GM19043 (cell line): ENCODE data around the gene PRRX2.
"Not testable (repeated sequence)": the region's sequence is repeated elsewhere in the genome, so short reads cannot be mapped to it uniquely, and the experiment has no call there.

Source experiments
- ATAC-seq: cut with Tn5 transposase; IDR thresholded peaks from one replicate; pipeline ENCODE4 v1.9.1; 2021; ENCODE audit warnings: low read depth; ENCODE audit not compliant: unreplicated experiment

The PRRX2 gene

DNA sequence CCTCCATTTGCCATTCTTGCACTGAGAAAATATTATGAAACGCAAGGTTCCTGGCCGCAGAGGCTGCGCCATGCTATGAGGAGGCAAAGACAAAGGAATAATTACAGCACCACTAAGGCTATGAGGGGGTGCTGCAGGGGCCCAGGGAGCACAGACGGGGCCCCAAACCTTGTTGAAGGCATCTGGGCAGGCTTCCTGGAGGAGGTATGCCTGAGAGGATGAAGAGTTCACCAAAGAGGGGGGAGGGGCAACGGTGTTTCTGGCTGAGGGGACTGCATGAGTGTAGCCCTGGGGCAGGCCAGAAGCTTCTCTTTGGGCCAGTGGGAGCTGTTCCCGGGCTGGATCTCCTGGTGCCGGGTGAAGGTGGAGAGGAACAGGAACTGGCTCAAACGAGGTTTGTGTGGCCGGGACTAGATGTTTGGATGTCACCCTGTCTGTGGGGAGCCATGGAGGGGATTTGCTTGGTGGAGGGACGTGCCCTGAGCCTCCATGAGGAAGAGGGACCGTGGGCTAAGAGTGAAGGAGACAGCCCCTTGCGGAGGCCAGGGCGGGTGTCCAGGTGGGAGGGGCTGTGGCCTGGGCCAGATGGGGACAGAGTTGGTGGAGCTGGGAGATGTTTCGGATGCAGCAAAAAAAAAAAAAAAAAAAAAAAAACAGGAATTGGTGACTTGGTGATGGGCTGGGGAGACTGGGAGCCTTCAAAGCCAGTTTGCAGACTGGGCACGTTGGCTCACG, 59.2 kb downstream of the PRRX2 start:
- ATAC-seq: no peak

DNA sequence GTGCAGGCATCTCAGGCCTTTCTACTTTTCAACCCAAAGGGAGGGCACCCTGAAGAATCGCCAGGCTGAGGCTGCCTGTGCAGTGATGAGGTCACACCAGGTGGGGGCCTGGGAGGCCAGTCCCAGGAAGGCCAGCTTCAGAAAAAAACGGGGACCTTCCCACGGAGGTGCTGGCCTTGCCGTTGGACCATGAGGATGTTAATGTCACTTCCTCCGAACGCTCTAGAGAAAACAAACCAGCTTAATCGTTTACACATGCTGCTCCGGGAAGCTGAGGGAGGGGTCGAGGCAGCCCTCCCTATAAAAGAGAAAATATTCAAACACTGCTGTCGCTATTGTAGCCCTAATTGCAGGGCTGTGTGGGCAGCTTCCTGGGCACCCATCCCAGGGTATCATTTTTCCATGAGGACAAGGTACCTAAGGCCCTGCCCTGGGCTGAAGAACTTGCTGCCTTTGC, 60.4 kb downstream of the PRRX2 start:
- ATAC-seq: no peak

DNA sequence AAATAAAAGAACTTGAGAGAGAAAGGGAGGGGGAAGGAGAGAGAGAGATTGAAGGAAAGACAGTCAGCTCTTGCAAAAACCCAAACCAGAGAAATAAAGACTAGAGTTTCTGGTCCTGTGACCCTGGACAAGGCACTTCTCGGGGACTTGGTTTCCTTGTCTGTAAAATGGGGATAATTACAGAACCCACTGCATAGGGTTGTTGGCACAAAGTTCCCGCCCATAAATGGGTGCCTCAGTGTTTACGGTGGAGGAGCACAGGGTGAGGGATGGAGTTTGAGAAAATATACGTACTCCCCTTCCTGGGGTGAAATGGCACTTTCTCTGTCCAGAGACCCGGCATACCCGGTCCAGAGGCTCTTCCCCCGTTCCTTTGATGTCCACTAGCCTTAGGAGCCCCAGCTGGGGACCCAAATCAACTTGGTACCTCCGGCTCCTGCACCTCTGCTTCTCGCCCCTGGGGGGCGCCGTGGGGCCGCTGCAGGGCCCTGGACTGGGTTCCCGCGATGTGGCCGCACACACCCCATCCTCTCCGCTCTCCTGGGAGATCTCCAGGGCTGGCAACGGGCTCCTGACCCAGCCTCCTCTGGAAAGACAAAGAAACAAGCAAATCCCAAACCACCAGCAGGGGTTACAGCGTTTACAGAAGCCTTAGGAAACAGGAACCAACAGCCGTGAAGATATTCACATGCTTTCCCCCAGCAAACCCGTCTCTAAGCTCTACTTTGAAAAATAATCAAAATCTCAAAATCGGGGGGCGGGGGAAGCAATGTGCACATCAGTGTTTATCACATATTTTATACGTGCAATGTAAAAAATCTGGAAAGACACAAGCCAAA, 61.1 kb downstream of the PRRX2 start:
- ATAC-seq: no peak

DNA sequence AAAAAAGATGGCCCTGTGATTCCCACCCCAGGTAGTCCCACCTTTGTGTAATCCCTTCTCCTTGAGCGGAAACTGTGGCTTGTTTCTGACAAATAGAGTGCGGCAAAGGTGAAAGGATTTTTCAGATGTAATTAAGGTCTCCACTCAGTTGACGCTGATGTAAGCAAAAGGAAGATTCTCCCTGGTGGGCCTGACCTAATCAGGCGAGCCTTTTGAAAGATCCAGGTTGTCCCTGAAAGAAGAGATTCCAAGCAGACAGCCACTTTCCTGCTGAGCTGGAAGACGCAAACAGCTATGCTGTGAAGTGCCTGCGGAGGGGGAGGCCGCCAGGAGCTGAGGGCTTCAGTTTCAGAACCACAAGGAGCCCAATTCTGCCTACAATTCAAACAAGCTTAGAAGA, 63.3 kb downstream of the PRRX2 start:
- no peak for ATAC-seq

DNA sequence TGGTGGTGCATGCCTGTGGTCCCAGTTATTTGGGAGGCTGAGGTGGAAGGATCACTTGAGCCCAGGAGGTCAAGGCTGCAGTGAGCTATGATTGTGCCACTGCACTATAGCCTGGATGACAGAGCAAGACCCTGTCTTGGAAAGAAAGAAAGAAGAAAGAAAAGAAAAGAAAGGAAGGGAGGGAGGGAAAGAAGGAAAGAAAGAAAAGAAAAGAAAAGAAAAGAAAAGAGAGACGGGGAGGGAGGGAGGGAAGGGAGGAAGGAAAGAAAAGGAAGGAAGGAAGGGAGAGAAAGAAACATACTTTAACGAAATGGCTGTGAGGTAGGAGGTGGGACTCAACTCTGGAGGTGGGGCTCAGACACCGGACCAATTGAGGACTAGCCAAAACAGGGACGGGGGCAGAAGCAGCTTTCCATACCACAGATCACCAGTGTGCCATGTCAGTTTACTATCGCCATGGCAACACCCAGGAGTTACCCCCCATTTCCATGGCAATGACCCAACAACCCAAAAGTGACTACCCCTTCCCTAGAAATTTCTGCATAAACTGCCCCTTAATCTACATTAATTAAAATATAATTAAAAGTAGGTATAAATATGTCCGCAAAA, 66.1 kb downstream of the PRRX2 start:
- ATAC-seq: no peak

DNA sequence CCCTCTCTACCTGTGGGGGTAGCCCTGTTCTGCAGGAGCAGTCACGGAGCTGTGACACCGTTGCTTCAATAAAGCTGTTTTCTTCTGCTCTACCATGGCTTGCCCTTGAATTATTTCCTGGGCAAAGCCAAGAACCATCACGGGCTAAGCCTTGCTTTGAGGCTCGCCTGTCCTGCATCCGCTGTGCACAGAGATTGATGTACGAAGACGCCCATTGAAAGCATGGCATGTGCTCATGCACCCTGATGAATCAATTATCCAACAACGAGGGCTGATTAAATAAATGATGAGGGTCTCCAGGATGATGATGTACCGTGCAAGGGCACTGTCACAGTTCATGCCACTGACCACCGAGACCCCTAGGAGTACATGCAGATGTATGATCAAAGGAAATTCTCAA, 66.7 kb downstream of the PRRX2 start:
- no peak for ATAC-seq

DNA sequence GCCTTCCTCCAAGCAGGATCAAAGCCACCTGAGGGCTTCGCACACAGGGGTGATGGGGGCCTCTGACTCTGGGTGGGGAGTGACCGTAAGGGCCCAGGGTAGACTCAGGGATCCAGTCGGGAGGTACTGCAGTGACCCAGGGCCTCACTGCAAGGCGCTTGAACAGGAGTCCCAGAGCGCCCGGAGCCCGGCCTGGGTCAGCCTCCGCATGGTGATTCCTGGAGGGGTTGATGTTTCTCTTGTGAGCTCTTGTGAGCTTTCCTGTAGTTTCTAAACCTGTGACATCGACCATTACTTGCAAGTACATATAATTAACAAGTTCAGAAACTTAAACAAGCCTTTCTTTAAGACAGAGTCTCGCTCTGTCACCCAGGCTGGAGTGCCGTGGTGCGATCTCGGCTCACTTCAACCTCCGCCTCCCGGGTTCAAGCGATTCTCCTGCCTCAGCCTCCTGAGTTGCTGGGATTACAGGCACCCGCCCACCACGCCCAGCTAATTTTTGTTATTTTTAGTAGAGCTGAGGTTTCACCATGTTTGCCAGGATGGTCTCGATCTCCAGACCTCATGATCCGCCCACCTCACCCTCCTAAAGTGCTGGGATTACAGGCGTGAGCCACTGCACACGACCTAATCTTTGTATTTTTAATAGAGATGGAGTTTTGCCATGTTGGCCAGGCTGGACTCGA, 67.6 kb downstream of the PRRX2 start:
- no peak for ATAC-seq

DNA sequence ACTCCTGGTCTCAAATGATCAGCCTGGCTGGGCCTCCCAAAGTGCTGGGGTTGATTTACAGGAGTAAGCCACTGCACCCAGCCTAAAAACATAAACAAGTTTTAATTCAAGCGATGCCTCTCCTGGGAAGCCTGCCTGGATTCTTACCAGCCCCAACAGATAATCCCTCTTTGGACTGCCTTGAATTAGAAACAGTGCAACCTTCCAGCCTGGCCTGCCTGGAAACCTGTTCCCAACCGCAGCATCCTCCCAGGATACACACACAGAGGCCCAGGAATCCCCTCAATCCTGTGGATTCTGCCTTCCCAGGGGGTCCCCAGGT, 68.1 kb downstream of the PRRX2 start:
- ATAC-seq: no peak

DNA sequence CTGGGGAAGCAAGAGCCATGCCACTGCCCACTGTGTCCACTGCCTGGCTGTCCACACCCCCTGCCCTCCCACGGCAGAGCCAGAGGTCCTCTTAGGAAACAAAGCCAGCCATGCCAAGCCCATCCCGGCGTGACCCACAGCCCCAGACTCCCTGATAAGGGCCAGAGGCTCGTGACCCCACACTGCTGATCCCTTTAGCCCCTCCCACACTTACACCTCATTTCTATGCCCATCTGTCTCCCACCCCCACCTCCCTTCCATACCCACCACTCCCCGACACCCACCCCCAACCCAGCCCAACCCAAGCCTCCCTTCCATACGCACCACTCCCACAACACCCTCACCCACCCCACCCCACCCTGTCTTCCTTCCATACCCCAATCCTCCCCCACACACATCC, 70.1 kb downstream of the PRRX2 start:
- ATAC-seq: no peak

DNA sequence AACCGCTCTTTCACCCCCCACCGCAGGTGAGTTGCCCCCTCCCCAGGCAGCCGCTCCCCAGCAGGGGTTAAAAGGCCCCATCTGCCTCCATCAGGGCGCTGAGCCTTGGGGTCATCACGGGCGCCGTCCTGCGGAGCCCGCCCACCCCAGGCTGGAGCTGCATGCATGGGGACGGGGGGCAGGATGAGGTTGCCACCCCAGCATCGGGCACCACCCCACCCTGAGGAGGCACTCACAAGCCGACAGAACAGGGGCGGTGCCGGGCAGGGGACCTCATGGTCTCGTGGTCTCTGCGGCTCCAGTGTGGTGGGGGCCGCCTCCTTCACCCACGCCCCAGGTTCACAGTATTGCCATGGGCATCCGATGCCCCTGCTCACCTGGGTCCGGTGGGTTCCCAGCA, 70.9 kb downstream of the PRRX2 start:
- no peak for ATAC-seq

DNA sequence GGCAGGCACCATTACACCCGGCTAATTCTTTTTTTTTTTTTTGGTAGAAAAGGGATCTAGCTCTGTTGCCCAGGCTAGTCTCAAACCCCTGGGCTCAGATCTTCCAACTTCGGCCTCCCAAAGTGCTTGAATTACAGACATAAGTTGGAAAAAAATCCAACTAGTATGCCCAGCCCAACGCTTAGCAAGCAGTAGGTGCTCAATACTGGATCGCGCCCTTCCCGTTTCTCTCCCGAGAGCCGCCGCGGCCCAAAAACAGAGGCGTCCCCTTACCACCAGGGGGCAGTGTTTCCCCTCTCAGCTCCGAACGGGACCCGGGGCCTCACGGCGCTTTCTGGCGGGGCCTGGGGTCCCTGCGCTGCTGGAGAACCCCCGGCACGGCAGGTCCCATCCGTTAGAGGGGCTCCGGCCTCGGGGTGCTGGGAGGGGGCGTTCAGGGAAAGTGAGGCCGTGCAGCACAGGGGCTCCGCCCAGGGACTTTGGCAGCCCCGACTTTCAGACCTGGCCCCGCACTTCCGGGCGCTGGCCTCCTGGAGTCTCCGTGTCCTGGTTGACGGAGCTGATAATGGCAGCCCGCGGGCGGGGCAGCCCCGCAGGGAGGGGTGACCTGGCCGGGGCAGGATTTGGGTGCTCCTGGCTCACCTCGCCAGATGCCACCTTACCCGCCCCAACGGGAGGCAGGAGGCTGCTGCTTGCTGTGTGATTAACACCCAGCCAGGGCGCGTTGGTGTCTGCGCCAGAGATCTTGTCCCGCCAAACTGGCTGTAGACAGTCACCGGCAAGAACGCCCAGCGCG, 72.2 kb downstream of the PRRX2 start:
- ATAC-seq: no peak

DNA sequence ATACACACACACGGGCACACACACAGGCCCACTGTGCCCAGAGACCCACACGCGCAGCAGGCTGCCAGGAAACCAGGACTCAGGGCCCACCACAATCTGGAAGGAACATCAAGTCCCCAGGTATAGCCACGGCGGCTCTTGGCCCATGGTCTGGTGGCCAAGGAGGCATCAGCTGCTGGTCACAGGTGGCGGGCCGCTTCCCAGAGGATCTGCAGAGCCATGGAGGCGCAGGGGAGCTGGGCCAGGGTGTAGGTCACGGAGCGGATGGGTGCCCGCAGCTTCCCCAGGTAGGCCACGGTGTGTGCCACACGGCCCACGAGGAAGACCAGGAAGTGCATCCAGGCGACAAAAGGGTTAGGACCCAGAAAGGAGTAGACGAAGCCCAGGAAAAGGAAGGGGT, 74.0 kb downstream of the PRRX2 start:
- no peak for ATAC-seq

DNA sequence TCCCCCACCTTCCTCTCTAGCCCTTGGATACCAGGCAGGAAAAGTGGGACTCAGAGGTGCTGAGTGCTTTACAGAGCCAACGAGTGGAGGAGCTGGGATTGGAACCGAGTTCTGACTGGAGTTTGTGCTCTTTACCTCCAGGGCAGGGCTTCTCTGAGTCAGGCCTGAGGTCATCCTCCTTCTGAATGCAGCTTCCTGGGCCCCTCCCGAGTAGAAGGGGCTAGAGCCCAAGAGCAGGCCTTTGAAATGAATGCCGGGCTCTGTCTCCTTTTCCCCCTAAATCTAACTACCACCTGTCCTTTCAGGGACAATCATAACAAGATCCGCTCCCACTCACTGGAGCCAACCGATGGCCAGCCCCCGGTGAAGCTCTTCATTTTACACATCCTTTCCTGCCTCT, 74.7 kb downstream of the PRRX2 start:
- ATAC-seq: no peak

DNA sequence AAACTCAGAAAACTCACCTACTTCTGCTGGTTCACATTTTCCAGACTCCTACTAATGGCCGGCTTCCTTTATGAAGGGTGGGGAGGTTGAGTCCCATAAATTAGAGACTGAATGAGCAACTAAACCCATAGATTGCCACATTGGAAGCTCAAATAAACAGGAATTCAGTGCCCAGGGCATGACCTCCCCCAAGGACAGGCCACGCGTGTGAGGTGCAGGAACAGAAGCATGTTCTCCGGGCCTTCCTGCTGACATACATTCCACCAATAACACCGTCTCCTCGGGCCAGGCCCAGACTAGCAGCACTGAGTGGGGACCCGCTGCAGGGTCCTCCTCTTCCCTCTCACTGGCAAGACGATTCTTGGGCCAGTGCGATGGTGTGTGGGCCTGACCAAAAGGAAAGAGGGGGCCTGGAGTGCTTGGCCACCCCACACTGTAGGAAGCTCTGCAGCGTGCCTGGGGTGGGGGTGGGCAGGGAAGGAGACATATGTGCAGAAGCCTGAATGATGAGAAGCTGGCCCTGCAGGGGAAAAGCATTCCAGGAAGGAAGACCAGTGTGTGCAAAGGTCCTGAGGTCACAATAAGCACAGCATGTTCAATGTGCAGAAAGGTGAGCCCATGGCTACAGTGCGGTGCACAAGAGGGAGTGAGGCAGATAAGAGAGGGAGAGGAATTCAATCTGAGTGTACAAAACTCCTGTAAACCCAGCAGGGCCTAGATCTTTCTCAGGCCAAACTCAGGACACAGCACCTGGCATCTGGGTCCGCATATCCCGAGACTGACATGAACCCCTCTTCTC, 75.4 kb downstream of the PRRX2 start:
- no peak for ATAC-seq

DNA sequence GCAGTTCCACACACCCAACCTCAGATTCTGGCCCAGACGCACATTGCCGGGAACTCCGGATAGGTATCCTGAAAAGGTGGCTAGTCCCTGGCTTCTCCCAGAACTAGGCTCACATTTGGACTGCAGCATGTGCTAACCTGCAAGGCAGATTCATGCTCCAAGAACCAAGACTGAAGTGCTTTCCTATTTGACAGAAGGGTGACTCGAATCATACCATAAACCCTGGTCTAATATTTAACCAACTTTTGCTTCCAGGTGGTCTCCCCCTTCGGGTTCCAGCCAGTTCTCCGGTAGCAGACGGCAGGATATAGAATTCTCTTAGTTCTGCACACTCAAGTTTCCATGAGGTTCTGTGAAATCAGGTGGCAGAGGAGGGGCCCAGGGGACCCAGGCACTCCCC, 79.8 kb downstream of the PRRX2 start:
- no peak for ATAC-seq

DNA sequence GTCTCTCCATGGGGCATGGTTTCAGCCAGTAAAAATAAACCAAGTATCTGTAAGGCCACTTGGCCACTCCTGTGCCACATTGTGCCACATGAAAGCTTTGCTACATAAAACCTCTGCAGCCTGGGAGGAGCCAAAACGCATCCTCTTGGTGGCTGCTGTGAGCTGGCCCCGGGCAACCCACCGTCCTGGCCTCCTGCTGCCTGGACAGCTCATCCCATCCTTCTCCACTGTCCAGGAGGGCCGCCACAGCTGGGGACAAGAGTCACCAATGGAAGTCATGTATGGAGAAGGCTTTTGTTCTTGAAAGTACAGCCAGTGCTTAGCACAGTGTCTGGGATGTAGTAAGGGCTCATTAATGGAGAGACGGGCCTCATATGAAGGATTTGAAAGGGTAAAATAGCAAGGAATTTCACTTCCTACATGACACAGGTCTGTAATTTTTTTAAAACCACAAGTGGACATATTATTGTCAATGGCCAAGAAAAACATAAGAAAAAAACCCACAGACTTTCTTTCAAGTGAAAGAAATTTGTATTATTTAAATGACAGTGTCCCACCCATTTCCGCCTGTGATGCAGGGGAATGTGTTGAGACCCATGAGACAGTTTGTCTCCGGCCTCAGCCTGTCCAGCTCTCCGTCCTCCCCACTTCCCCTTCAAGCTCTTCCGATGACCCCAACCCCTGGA, 80.8 kb downstream of the PRRX2 start:
- ATAC-seq: no peak

DNA sequence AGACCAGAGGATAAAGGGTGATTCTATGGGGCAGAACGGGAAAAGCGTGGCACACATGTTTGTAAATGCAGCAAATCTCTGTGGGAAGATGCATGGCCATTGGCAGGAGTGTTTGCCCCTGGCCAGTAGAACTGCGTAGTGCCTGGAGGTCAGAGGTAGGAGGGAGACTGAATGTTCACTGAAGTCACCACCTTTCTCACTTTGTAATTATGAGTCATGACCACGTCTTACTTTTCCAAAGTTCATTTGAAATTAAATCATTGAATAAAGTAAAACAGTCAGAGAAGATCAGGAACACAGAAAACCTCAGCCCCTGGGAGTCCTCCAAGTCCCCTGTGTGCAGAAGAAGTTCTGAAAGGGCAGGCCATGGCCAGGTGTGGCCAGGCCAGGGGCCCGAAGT, 82.8 kb downstream of the PRRX2 start:
- no peak for ATAC-seq

DNA sequence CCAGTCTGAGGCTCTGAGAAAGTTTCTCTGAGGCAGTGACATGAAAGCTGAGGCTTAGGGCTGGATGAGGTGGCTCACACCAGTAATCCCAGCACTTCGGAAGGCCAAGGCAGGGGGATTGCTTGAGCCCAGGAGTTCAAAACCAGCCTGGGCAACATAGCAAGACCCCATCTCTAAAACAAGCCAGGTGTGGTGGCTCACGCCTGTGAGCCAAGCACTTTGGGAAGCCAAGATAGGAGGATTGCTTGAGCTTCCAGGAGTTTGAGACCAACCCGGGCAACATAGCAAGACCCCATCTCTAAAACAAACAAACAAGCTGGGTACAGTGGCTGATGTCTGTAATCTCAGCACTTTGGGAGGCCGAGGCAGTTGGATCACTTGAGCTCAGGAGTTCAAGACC, 83.6 kb downstream of the PRRX2 start:
- ATAC-seq: not testable (repeated sequence)

DNA sequence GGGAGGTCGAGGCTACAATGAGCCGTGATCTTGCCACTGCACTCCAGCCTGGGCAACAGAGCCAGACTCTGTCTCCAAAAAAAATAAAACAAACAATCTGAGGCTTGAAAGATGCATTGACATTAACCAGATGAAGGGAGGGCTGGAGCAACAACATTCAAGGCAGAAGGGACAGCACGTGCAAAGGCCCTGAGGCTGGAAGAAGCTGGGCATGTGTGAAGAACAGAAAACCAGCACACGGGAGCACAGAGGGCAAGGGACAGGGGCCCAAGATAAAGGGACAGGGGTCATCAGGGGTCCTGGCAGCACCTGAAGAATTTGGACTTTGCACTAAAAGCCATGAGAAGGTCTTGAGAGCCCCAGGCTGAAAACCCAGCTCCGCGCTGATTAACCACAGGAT, 84.1 kb downstream of the PRRX2 start:
- ATAC-seq: no peak
